Measurements from ENCODE around the gene GREB1.

- TF ChIP-seq POLR2A (IDR thresholded peaks at IDR 0.05; ENCODE audit: low read depth, low read length) (no peak), CTCF (conservative IDR thresholded peaks at IDR 0.05; ENCODE audit: low read depth, low read length) (no peak), BHLHE40 (IDR thresholded peaks at IDR 0.05; ENCODE audit: low read depth, low read length) (no peak), RFX5 (IDR thresholded peaks at IDR 0.05; ENCODE audit: low read depth, low read length) (no peak), CEBPB (IDR thresholded peaks at IDR 0.05; ENCODE audit: low read depth, low read length) (no peak)
Measured at GRCh38 chr2:11633923-11634478, 100.2 kb downstream of the GREB1 start.

Measured in IMR-90 (cell line).